Breast epithelium (tissue), 4 donors: ENCODE results near the gene DNMT3L. TPM values are rescaled to one million over a fixed set of nuclear protein-coding genes. Genes with fewer than 3 reads are reported as not detected.

ENCODE experiments used
- DNase-seq, 2 donors: peaks; one replicate each; pipeline ENCODE4 v3.0.0-alpha.2; 2019; ENCODE audit warnings: low spot score in 2 of 2
- H3K27ac ChIP-seq, 2 donors: fragments of 200-600 bp; sonication (generic) in 1 of 2; one replicate each; pipeline ENCODE4 v1.5.1; 2016 to 2019; ENCODE audit warnings: mild to moderate bottlenecking in 1 of 2
- H3K27me3 ChIP-seq, 2 donors: fragments of 200-600 bp; sonication (generic) in 1 of 2; one replicate each; pipeline versions ENCODE4 v1.5.1 to v1.6.0; 2017 to 2019; ENCODE audit warnings: control low read depth in 1 of 2, mild to moderate bottlenecking in 1 of 2
- H3K36me3 ChIP-seq: fragments of 200-600 bp; one replicate; pipeline ENCODE4 v1.5.1; 2019
- H3K4me1 ChIP-seq, 2 donors: fragments of 200-600 bp; sonication (generic); one replicate each; pipeline ENCODE4 v1.5.1; 2016 to 2019; ENCODE audit warnings: control low read depth in 1 of 2
- H3K4me3 ChIP-seq, 3 donors: fragments of 200-600 bp; sonication (generic); 1 replicate in 2 of 3; 2 replicates in 1 of 3; pipeline ENCODE4 v1.5.1; 2016 to 2019; ENCODE audit warnings: mild to moderate bottlenecking in 3 of 3, moderate library complexity in 2 of 3
- H3K9me3 ChIP-seq, 2 donors: fragments of 200-600 bp; sonication (generic) in 1 of 2; one replicate each; pipeline ENCODE4 v1.5.1; 2016 to 2019; ENCODE audit warnings: control low read depth in 1 of 2
- POLR2A ChIP-seq: fragments of 450-650 bp; IDR thresholded peaks from one replicate; pipeline ENCODE4 v1.6.1; 2016; ENCODE audit warnings: antibody characterized with exemption, mild to moderate bottlenecking, moderate library complexity
- POLR2AphosphoS5 ChIP-seq, 3 donors: sonication (generic); formaldehyde crosslinking; IDR thresholded peaks; one replicate each; pipeline ENCODE4 v1.6.1; 2017; ENCODE audit warnings: antibody characterized with exemption in 3 of 3
- intact Hi-C: fragments of 100-400 bp; cut with DNase I; formaldehyde crosslinking; loops from one replicate; pipeline ENCODE4 v1.15.1; 2023; ENCODE audit warnings: low total_unique reads
- total RNA-seq, 3 donors: library from RNA; depleted of rRNA; stranded (reverse); fragments of >200 nt; gene quantifications; one replicate each; pipeline ENCODE4 v1.1.0, GENCODE V29; 2016
- TF ChIP-seq, protein P1 (sequence below), 3 donors: fragments of 450-650 bp; IDR thresholded peaks; one replicate each; pipeline ENCODE4 v1.5.1; 2016 to 2017; ENCODE audit warnings: antibody characterized with exemption in 3 of 3, mild to moderate bottlenecking in 3 of 3, moderate library complexity in 3 of 3

Gene DNMT3L
- total RNA-seq, 3 donors from 2014 or later, result not detected

DNA sequence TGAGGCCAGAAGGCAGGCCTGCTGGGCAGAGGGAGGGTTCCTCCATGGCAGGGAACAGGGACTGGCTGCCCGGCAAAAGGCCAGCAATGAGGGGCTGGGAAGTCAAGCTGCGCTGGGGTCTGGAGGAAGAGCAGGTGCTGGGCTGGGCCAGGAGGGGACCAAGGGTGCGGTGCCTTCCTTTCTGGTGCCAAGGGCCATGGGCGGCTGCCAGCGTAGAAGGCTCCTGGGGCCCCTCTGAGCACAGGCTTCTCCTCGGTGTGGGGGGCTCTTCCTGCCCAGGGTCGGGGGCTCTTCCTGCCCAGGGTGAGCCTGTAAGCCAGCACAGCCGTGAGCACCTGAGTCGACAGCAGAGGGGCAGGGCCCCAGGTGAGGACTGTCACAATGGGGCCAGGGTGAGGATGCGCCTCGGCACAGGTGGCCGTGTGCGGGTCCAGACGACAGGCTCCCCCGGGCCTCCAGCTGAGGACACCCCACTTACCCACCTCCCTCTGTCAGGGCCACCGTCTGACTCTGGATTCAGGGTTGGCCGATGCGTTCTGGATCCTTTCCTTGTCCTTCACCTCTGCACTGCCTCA lies 10.7 kb upstream of the DNMT3L start:
- no peak overlapping the region for H3K27ac ChIP-seq
- H3K4me1 ChIP-seq, result no peaks in the 10 kb centered on the region
- no peaks in the 10 kb centered on the region for H3K9me3 ChIP-seq
- H3K27me3 ChIP-seq, result no peaks in the 10 kb centered on the region
- DNase-seq, result no peak
- TF ChIP-seq POLR2AphosphoS5 (IDR thresholded peaks at IDR 0.05) (no peak), POLR2A (no peak)
- TF ChIP-seq, protein P1, sequence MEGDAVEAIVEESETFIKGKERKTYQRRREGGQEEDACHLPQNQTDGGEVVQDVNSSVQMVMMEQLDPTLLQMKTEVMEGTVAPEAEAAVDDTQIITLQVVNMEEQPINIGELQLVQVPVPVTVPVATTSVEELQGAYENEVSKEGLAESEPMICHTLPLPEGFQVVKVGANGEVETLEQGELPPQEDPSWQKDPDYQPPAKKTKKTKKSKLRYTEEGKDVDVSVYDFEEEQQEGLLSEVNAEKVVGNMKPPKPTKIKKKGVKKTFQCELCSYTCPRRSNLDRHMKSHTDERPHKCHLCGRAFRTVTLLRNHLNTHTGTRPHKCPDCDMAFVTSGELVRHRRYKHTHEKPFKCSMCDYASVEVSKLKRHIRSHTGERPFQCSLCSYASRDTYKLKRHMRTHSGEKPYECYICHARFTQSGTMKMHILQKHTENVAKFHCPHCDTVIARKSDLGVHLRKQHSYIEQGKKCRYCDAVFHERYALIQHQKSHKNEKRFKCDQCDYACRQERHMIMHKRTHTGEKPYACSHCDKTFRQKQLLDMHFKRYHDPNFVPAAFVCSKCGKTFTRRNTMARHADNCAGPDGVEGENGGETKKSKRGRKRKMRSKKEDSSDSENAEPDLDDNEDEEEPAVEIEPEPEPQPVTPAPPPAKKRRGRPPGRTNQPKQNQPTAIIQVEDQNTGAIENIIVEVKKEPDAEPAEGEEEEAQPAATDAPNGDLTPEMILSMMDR (IDR thresholded peaks at IDR 0.05), result no peak
- intact Hi-C loops, result no loop called here
- no peaks in the 10 kb centered on the region for H3K36me3 ChIP-seq
- H3K4me3 ChIP-seq, result no peak overlapping the region

DNA sequence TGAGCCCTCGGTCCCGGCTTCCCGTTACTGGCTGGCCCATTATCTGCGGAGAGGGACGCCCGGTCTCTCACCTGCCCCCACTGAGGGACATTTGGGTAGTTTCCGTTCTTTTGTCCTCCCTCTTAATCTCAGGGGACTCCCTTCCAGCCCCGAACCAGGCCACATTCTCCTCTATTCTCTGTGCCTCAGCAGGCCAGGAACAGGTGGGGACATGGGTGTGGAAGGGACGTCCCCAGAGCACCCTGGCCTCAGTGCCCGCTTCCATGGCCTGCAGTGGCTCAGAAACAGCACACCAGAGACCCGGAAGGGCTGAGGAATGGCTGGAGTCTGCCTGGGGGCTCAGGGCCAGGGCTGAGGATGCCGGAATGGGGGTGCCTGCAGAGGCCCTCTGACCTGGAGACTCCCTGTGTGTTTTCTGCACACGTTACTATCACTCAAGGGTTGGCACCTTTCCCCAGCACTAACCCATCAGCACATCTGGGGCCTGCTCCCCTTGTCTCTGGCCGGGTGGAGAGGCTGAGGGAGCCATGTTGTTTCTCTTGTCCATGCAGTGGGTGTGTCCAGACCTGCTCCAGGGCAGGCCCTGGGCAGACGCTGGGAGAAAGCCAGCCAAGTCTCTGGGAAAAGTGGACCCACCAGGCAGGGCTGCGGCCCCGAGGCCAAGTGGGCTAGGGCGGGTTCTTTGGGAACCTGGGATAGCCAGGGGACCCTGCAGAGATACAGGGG lies 10.0 kb upstream of the DNMT3L start:
- Histone ChIP-seq H3K4me3 (no peak overlapping the region), H3K36me3 (no peaks in the 10 kb centered on the region), H3K4me1 (no peaks in the 10 kb centered on the region), H3K27me3 (no peaks in the 10 kb centered on the region), H3K27ac (no peak overlapping the region), H3K9me3 (no peaks in the 10 kb centered on the region)
- no peak for DNase-seq
- TF ChIP-seq POLR2AphosphoS5 (IDR thresholded peaks at IDR 0.05) (no peak), POLR2A (no peak)
- TF ChIP-seq, protein P1 (IDR thresholded peaks at IDR 0.05), result no peak
- intact Hi-C loops, result no loop called here

DNA sequence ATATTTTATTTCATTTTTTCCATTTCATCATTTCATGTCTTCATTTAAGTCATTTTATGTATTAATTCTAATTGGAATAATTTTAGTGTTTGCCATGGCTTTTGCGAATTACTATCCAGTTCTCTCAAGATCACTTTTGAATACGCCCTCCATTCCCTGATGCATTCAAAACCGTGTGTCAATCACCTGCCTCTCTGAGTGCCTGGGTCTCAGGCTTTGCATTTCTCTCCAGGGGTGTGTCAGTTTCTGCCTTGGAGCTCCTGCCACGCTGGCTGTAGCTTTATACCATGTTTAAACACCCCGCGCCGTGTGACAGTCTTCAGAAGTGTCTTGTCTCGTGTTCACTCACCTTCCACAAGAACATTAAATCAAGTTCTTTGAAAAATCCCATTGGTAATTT lies 7.4 kb upstream of the DNMT3L start:
- Histone ChIP-seq H3K27ac (no peak overlapping the region), H3K4me1 (no peaks in the 10 kb centered on the region), H3K27me3 (no peaks in the 10 kb centered on the region), H3K4me3 (no peak overlapping the region), H3K36me3 (no peaks in the 10 kb centered on the region), H3K9me3 (no peaks in the 10 kb centered on the region)
- DNase-seq, result no peak
- TF ChIP-seq POLR2AphosphoS5 (IDR thresholded peaks at IDR 0.05) (no peak), POLR2A (no peak)
- TF ChIP-seq, protein P1 (IDR thresholded peaks at IDR 0.05), result no peak
- intact Hi-C loops, result no loop called here

DNA sequence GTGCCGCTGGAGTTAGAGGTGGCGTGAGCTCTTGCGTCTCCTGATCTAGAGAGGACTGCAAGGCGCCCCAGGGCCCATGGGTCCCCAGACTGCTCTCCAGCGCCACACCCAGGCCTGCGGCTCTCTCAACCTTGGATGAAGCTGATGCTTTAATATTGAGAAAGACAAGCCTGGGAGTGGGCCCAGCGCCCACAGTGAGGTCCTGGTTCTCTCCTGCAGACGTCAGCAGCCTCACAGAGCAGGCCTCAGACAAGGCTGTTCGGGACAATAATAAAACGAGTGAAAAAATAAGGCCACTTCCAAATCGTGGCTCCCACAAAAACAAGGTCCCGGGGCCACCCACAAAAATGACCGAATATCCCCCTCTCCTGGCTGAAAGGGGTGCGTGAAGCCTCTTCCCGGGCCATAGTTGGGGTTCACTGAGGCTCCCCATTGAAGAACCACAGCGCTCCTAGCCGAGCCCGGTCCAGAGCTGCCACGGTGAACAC lies 6.0 kb upstream of the DNMT3L start:
- H3K4me3 ChIP-seq, result no peak overlapping the region
- no peak for TF ChIP-seq POLR2AphosphoS5 (IDR thresholded peaks at IDR 0.05)
- TF ChIP-seq POLR2A, result no peak
- TF ChIP-seq, protein P1 (IDR thresholded peaks at IDR 0.05), result no peak
- intact Hi-C loops, result no loop called here
- no peak for DNase-seq
- H3K36me3 ChIP-seq, result no peaks in the 10 kb centered on the region
- no peaks in the 10 kb centered on the region for H3K9me3 ChIP-seq
- H3K27me3 ChIP-seq, result no peaks in the 10 kb centered on the region
- H3K27ac ChIP-seq, result no peak overlapping the region
- H3K4me1 ChIP-seq, result no peaks in the 10 kb centered on the region

DNA sequence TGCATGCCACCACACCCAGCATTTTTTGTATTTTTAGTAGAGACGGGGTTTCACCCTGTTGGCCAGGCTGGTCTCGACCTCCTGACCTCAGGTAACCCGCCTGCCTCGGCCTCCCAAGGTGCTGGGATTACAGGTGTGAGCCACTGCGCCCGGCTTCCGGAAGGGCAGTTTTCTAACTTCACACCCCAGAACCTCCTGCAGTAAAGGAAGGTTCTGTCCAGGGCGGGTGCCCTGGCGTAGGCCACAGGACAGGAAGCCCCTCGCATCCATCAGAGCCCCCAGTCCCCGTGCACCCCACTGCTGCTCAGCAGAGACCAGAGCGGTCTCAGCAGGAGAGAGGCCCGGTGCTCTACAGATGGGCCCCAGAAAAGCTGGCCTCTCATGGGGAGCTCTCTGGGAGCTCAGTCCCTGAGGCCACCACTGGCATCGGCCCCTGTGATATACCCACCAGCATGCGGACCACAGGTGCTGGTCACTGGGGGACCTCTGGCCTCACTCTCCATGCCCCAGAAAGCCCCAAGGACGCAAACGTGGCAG lies 4.1 kb upstream of the DNMT3L start:
- Histone ChIP-seq H3K27me3 (no peaks in the 10 kb centered on the region), H3K4me3 (no peak overlapping the region), H3K9me3 (no peaks in the 10 kb centered on the region), H3K4me1 (no peaks in the 10 kb centered on the region), H3K27ac (no peak overlapping the region), H3K36me3 (no peaks in the 10 kb centered on the region)
- intact Hi-C loops, result no loop called here
- DNase-seq, result no peak
- TF ChIP-seq, protein P1 (IDR thresholded peaks at IDR 0.05), result no peak
- TF ChIP-seq POLR2AphosphoS5 (IDR thresholded peaks at IDR 0.05) (no peak), POLR2A (no peak)
